ENCODE measurements around the gene MRPL38.

DNA sequence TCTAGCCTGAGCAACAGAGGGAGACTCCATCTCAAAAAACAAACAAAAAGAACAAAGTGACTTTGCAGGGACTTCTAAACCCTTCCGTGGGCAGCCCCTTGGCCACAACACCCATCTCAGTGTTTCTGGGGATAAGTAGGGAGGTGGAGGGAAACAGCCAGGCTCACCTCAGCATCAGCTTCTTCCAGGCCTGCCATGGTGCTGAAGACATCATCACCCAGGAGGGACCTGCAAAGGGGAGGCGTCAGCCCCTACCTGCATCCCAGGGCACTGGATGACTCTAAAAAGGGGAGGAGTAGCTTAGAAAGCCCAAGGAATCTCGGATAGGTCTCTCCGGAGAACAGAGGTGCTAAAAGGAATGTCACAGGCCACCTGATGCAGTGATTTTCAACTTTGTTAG lies 26.4 kb upstream of the MRPL38 start:
- TF ChIP-seq, protein P1, sequence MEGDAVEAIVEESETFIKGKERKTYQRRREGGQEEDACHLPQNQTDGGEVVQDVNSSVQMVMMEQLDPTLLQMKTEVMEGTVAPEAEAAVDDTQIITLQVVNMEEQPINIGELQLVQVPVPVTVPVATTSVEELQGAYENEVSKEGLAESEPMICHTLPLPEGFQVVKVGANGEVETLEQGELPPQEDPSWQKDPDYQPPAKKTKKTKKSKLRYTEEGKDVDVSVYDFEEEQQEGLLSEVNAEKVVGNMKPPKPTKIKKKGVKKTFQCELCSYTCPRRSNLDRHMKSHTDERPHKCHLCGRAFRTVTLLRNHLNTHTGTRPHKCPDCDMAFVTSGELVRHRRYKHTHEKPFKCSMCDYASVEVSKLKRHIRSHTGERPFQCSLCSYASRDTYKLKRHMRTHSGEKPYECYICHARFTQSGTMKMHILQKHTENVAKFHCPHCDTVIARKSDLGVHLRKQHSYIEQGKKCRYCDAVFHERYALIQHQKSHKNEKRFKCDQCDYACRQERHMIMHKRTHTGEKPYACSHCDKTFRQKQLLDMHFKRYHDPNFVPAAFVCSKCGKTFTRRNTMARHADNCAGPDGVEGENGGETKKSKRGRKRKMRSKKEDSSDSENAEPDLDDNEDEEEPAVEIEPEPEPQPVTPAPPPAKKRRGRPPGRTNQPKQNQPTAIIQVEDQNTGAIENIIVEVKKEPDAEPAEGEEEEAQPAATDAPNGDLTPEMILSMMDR (conservative IDR thresholded peaks at IDR 0.05; ENCODE audit: low read length): no peak
- no peak for TF ChIP-seq EZH2phosphoT487 (IDR thresholded peaks at IDR 0.05; ENCODE audit: borderline replicate concordance, low read depth, low read length)
